HepG2 (cell line): ENCODE data around the gene UBE2O. TPM values are rescaled to one million over a fixed set of nuclear protein-coding genes. Genes with fewer than 3 reads are reported as not detected.

ENCODE experiments used
- AHR ChIP-seq: IDR thresholded peaks from 2 replicates; pipeline ENCODE4 v1.6.1; 2018; ENCODE audit warnings: missing genetic modification reagents, missing compliant biosample characterization
- CBX5 ChIP-seq: sonication (generic); formaldehyde crosslinking; IDR thresholded peaks from 2 replicates; pipeline ENCODE4 v1.4.0; 2020; ENCODE audit warnings: missing genetic modification reagents, borderline replicate concordance
- ELK4 ChIP-seq: sonication (generic); formaldehyde crosslinking; IDR thresholded peaks from 2 replicates; pipeline ENCODE4 v1.9.0; 2021; ENCODE audit warnings: missing genetic modification reagents, borderline replicate concordance
- GATAD1 ChIP-seq: IDR thresholded peaks from 2 replicates; pipeline ENCODE4 v1.6.1; 2016; ENCODE audit warnings: missing genetic modification reagents, missing compliant biosample characterization
- HHEX ChIP-seq: IDR thresholded peaks from 2 replicates; pipeline ENCODE4 v1.6.1; 2016; ENCODE audit warnings: control low read depth
- IRF1 ChIP-seq: sonication (generic); formaldehyde crosslinking; IDR thresholded peaks from 2 replicates; pipeline ENCODE4 v1.4.0; 2020; ENCODE audit warnings: low read depth, mild to moderate bottlenecking, missing genetic modification reagents
- JUN ChIP-seq: sonication (generic); formaldehyde crosslinking; IDR thresholded peaks from 2 replicates; pipeline ENCODE4 v1.4.0; 2020; ENCODE audit warnings: mild to moderate bottlenecking, missing genetic modification reagents
- NR3C1 ChIP-seq: sonication (generic); formaldehyde crosslinking; IDR thresholded peaks from 2 replicates; pipeline ENCODE4 v1.4.0; 2020; ENCODE audit warnings: missing genetic modification reagents
- PBX3 ChIP-seq: sonication (generic); formaldehyde crosslinking; IDR thresholded peaks from 2 replicates; pipeline ENCODE4 v1.8.1; 2023; ENCODE audit warnings: missing genetic modification reagents, inconsistent platforms, borderline replicate concordance
- SALL2 ChIP-seq: sonication (generic); formaldehyde crosslinking; IDR thresholded peaks from 2 replicates; pipeline ENCODE4 v1.8.1; 2023; ENCODE audit warnings: mild to moderate bottlenecking, missing genetic modification reagents, inconsistent platforms
- TIGD3 ChIP-seq: sonication (generic); formaldehyde crosslinking; IDR thresholded peaks from 2 replicates; pipeline ENCODE4 v1.5.1; 2020; ENCODE audit warnings: mild to moderate bottlenecking, missing genetic modification reagents, borderline replicate concordance
- YEATS4 ChIP-seq: sonication (generic); formaldehyde crosslinking; IDR thresholded peaks from 2 replicates; pipeline ENCODE4 v1.4.0; 2020; ENCODE audit warnings: missing genetic modification reagents, borderline replicate concordance
- ZMYM2 ChIP-seq: sonication (generic); formaldehyde crosslinking; IDR thresholded peaks from 2 replicates; pipeline ENCODE4 v1.8.0; 2022; ENCODE audit warnings: mild to moderate bottlenecking, missing genetic modification reagents
- ZNF616 ChIP-seq: sonication (generic); formaldehyde crosslinking; IDR thresholded peaks from 2 replicates; pipeline ENCODE4 v1.5.0; 2020; ENCODE audit warnings: low read depth, mild to moderate bottlenecking, missing genetic modification reagents
- ZSCAN12 ChIP-seq: sonication (generic); formaldehyde crosslinking; IDR thresholded peaks from 2 replicates; pipeline ENCODE4 v1.9.0; 2021; ENCODE audit warnings: mild to moderate bottlenecking, missing genetic modification reagents
- polyA plus RNA-seq, 8 experiments: library from polyadenylated mRNA; depleted of rRNA in 3 of 8; stranded (reverse) in 7 of 8; unstranded in 1 of 8; fragments of >200 nt; fragmentation: Illumina TruSeq in 4 of 8; extraction: Trizol in 4 of 8; gene quantifications; 2 replicates each; pipeline versions ENCODE4 v1.2.1 to v1.2.3, GENCODE V29; 2011 to 2016; ENCODE audit warnings: low read depth in 4 of 8, missing spikeins in 1 of 8, mixed read lengths in 1 of 8; ENCODE audit not compliant: insufficient read depth in 1 of 8
- total RNA-seq, 5 experiments: library from RNA; depleted of rRNA; stranded (reverse); fragments of >200 nt; fragmentation: Illumina TruSeq; extraction: Trizol; gene quantifications; 2 replicates each; pipeline ENCODE4 v1.2.3, GENCODE V29; 2016; ENCODE audit warnings: low read depth in 1 of 5
- TF ChIP-seq, protein P1 (sequence below): sonication (generic); formaldehyde crosslinking; IDR thresholded peaks from 2 replicates; pipeline ENCODE4 v1.8.0; 2022; ENCODE audit warnings: missing genetic modification reagents, mild to moderate bottlenecking, borderline replicate concordance
- TF ChIP-seq, protein P2 (sequence below): sonication (generic); formaldehyde crosslinking; IDR thresholded peaks from 2 replicates; pipeline ENCODE4 v1.4.0; 2020; ENCODE audit warnings: missing genetic modification reagents; ENCODE audit errors: not compliant biosample characterization
- TF ChIP-seq, protein P3 (sequence below): sonication (generic); formaldehyde crosslinking; IDR thresholded peaks from 2 replicates; pipeline ENCODE4 v1.5.0; 2020; ENCODE audit warnings: missing genetic modification reagents

UBE2O gene
- total and polyA plus RNA-seq, 2 of the 13 experiments (the other 11 are each of a cell fraction or from before 2014, with no cell fraction given): 21.5 to 23.5 TPM

DNA sequence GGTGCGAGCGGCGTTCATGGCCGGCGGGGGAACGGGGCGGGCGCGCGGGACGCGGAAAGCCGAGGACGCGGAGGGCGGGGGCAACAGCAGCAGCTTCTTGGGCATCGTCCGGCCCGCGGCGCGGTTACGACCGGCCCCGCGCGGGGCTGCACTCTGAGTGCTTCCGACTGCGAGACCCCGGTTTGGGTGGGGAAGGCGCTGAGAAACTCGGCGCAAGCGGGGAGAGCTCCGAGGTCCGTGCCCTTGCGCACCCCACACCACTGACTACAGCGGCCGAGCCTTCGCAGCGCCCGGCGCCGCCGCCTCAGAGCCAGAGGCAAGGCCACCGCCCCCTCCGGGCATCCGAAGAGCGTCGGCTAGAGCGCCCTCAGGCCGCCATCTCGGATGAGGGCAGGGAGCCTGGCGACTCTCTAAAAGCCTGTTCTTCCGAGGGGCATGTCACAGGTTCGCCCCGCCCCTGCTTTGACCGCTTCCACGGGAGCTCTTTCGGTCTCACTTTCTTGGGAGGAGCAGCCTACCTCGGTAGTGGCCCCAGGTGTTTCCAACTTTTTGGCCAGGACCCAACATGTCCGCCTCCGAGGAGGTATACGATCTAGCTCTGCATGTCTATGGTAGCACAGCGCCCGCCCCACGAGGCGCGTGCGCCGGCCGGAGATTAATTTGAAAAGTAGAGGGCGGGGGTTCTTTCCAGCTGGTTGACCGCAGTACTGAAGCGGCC is 99.2 kb downstream of the UBE2O start, which contains the start of gene PRPSAP1 (continued):
- TF ChIP-seq, protein P1, sequence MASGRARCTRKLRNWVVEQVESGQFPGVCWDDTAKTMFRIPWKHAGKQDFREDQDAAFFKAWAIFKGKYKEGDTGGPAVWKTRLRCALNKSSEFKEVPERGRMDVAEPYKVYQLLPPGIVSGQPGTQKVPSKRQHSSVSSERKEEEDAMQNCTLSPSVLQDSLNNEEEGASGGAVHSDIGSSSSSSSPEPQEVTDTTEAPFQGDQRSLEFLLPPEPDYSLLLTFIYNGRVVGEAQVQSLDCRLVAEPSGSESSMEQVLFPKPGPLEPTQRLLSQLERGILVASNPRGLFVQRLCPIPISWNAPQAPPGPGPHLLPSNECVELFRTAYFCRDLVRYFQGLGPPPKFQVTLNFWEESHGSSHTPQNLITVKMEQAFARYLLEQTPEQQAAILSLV (CRISPR knock-in tag): peak; percentile 96; the same call in 1 of the 2 replicates
- TF ChIP-seq SALL2 (peak; percentile 98), CBX5 (CRISPR knock-in tag) (peak; percentile 70), AHR (CRISPR knock-in tag) (0 out of 2 replicates have a peak, but pooled peaks have one; percentile 36), GATAD1 (CRISPR knock-in tag) (peak; percentile 88), JUN (CRISPR knock-in tag) (peak; percentile 36; the same call in 1 of the 2 replicates), ZSCAN12 (CRISPR knock-in tag) (peak; percentile 91; the same call in 1 of the 2 replicates), PBX3 (CRISPR knock-in tag) (peak; percentile 90), ZMYM2 (CRISPR knock-in tag) (peak; percentile 68; the same call in 1 of the 2 replicates), ZNF616 (CRISPR knock-in tag) (0 out of 2 replicates have a peak, but pooled peaks have one; percentile 34), IRF1 (CRISPR knock-in tag) (peak; percentile 95; the same call in 1 of the 2 replicates), HHEX (CRISPR knock-in tag) (no peak), YEATS4 (CRISPR knock-in tag) (peak; percentile 87), ELK4 (CRISPR knock-in tag) (peak; percentile 60; the same call in 1 of the 2 replicates), TIGD3 (CRISPR knock-in tag) (peak; percentile 69; the same call in 1 of the 2 replicates), NR3C1 (CRISPR knock-in tag) (no peak)
- TF ChIP-seq, protein P2, sequence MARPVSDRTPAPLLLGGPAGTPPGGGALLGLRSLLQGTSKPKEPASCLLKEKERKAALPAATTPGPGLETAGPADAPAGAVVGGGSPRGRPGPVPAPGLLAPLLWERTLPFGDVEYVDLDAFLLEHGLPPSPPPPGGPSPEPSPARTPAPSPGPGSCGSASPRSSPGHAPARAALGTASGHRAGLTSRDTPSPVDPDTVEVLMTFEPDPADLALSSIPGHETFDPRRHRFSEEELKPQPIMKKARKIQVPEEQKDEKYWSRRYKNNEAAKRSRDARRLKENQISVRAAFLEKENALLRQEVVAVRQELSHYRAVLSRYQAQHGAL: peak; percentile 45
- TF ChIP-seq, protein P3, sequence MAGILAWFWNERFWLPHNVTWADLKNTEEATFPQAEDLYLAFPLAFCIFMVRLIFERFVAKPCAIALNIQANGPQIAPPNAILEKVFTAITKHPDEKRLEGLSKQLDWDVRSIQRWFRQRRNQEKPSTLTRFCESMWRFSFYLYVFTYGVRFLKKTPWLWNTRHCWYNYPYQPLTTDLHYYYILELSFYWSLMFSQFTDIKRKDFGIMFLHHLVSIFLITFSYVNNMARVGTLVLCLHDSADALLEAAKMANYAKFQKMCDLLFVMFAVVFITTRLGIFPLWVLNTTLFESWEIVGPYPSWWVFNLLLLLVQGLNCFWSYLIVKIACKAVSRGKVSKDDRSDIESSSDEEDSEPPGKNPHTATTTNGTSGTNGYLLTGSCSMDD (CRISPR knock-in tag): no peak
